Putamen (tissue), 1 donor: Measurements from ENCODE around the gene HTT.

ENCODE experiments used
- DNase-seq: peaks from one replicate; pipeline ENCODE4 v3.0.0-alpha.2; 2016; ENCODE audit warnings: low spot score

Gene HTT

GRCh38 chr4:3234171-3235029 lies 159.9 kb downstream of the HTT start:
- DNase-seq, result no peak

GRCh38 chr4:3235030-3235345 lies 160.5 kb downstream of the HTT start:
- DNase-seq, result no peak

- no peak for DNase-seq
Observed at GRCh38 chr4:3235581-3235980, 161.1 kb downstream of the HTT start.

GRCh38 chr4:3236326-3236878 lies 161.9 kb downstream of the HTT start:
- DNase-seq, result no peak

- DNase-seq, result no peak
Observed at GRCh38 chr4:3237266-3237665, 162.8 kb downstream of the HTT start.

- no peak for DNase-seq
Observed at GRCh38 chr4:3237712-3238560, 163.5 kb downstream of the HTT start.

- DNase-seq, result no peak
Observed at GRCh38 chr4:3238721-3239120, 164.2 kb downstream of the HTT start.

GRCh38 chr4:3239303-3239702 lies 164.8 kb downstream of the HTT start:
- DNase-seq, result no peak

GRCh38 chr4:3239998-3240920 lies 165.8 kb downstream of the HTT start:
- no peak for DNase-seq

- no peak for DNase-seq
Observed at GRCh38 chr4:3240936-3241522, 166.5 kb downstream of the HTT start.

- DNase-seq, result no peak
Observed at GRCh38 chr4:3241898-3242524, 167.5 kb downstream of the HTT start.

- no peak for DNase-seq
Observed at GRCh38 chr4:3243136-3243780, 168.8 kb downstream of the HTT start.

- DNase-seq, result no peak
Observed at GRCh38 chr4:3244002-3244401, 169.5 kb downstream of the HTT start.

- no peak for DNase-seq
Observed at GRCh38 chr4:3244747-3245146, 170.3 kb downstream of the HTT start.

GRCh38 chr4:3245676-3246075 lies 171.2 kb downstream of the HTT start:
- no peak for DNase-seq

- DNase-seq, result no peak
Observed at GRCh38 chr4:3246458-3247398, 172.2 kb downstream of the HTT start.

- no peak for DNase-seq
Observed at GRCh38 chr4:3247399-3248177, 173.1 kb downstream of the HTT start.

- no peak for DNase-seq
Observed at GRCh38 chr4:3248178-3248480, 173.6 kb downstream of the HTT start.
